GM12878 (cell line): ENCODE measurements around the gene NT5C. TPM values are rescaled to one million over a fixed set of nuclear protein-coding genes. Genes with fewer than 3 reads are reported as not detected.

Source experiments
- ATAC-seq: fragments of 200-7000 bp; cut with Tn5 transposase; 3 replicates; pipeline ENCODE4 v1.9.1; 2020; ENCODE audit warnings: mild to moderate bottlenecking, moderate library complexity
- BruUV-seq: library from RNA; stranded (reverse); fragments of 400-500 nt; replicated peaks from 2 replicates; lab custom pipeline; 2021; lab: Mats Ljungman, UMichigan
- CTCF ChIA-PET: fragments of 300-600 bp; sonication (Branson Sonifier 250); formaldehyde crosslinking; extraction: SDS; loops from one replicate; lab custom pipeline; 2021; ENCODE audit warnings: inconsistent platforms; lab: Yijun Ruan, JAX
- POLR2A ChIA-PET: fragments of 350-600 bp; formaldehyde crosslinking; extraction: SDS; loops from one replicate; lab custom pipeline; 2021; ENCODE audit warnings: inconsistent platforms; lab: Charles Lee
- RAD21 ChIA-PET: fragments of 300-600 bp; sonication (Branson Sonifier 250); formaldehyde crosslinking; loops from one replicate; lab custom pipeline; 2023; ENCODE audit warnings: antibody characterized with exemption; ENCODE audit not compliant: unreplicated experiment; lab: Charles Lee
- SMC1A ChIA-PET: fragments of 300-600 bp; sonication (Branson Sonifier 250); formaldehyde crosslinking; loops from one replicate; lab custom pipeline; 2023; ENCODE audit not compliant: unreplicated experiment, uncharacterized antibody; lab: Charles Lee
- DNase-seq: peaks from one replicate; pipeline ENCODE4 v3.0.0-alpha.2; 2011; ENCODE audit warnings: low read depth, low spot score
- FAIRE-seq: peaks from 3 replicates; lab custom pipeline; 2011; peaks lifted over from hg19 to GRCh38; lab: Jason Lieb, UNC
- H2AFZ ChIP-seq: 2 replicates; pipeline ENCODE4 v1.6.0; 2011; ENCODE audit warnings: low read depth, low read length, control low read depth; ENCODE audit not compliant: control insufficient read depth
- H3K27ac ChIP-seq: 2 replicates; pipeline ENCODE4 v1.5.1; 2011; ENCODE audit warnings: control low read depth; ENCODE audit not compliant: control insufficient read depth, insufficient read depth
- H3K27me3 ChIP-seq, 2 experiments: replicated peaks in 1 of 2; 2 replicates each; pipeline versions ENCODE4 v1.6.0 to v1.6.1; 2011; ENCODE audit warnings: low read length in 1 of 2; ENCODE audit not compliant: control insufficient read depth in 2 of 2, insufficient read depth in 2 of 2
- H3K36me3 ChIP-seq, 2 experiments: 2 replicates each; pipeline ENCODE4 v1.5.1; 2011; ENCODE audit warnings: low read length in 1 of 2; ENCODE audit not compliant: control insufficient read depth in 2 of 2, insufficient read depth in 2 of 2
- H3K4me1 ChIP-seq: 2 replicates; pipeline ENCODE4 v1.6.1; 2011; ENCODE audit warnings: mild to moderate bottlenecking, low read length, moderate library complexity, mixed read lengths; ENCODE audit not compliant: control insufficient read depth, insufficient read depth
- H3K4me2 ChIP-seq: 2 replicates; pipeline ENCODE4 v1.6.0; 2011; ENCODE audit warnings: control low read depth; ENCODE audit not compliant: control insufficient read depth, insufficient read depth
- H3K4me3 ChIP-seq: fragments of 200-600 bp; sonication (generic); 2 replicates; pipeline ENCODE4 v1.5.1; 2016
- H3K79me2 ChIP-seq: 2 replicates; pipeline ENCODE4 v1.6.0; 2011; ENCODE audit warnings: low read length; ENCODE audit not compliant: control insufficient read depth, insufficient read depth
- H3K9ac ChIP-seq: 2 replicates; pipeline ENCODE4 v1.8.0; 2011; ENCODE audit warnings: low read length, control low read depth, mixed read lengths; ENCODE audit not compliant: control insufficient read depth, insufficient read depth
- H3K9me3 ChIP-seq: replicated peaks from 3 replicates; pipeline ENCODE4 v1.5.1; 2011; ENCODE audit warnings: mild to moderate bottlenecking, low read length; ENCODE audit not compliant: control insufficient read depth, insufficient read depth
- H4K20me1 ChIP-seq: 2 replicates; pipeline ENCODE4 v1.6.0; 2011; ENCODE audit not compliant: control insufficient read depth, insufficient read depth
- ASH2L ChIP-seq: fragments of 300-600, 200-600 bp; sonication (generic); IDR thresholded peaks from 2 replicates; pipeline ENCODE4 v1.6.1; 2017; ENCODE audit warnings: low read depth, mild to moderate bottlenecking, borderline replicate concordance
- CHD1 ChIP-seq: IDR thresholded peaks from 2 replicates; pipeline ENCODE4 v1.6.1; 2012; ENCODE audit warnings: low read depth, low read length, improper control_type of control experiment
- CREB1 ChIP-seq: IDR thresholded peaks from 2 replicates; pipeline ENCODE4 v1.6.1; 2012; ENCODE audit warnings: low read depth, mild to moderate bottlenecking, inconsistent platforms
- GATAD2B ChIP-seq: fragments of 450-650 bp; conservative IDR thresholded peaks from 2 replicates; pipeline ENCODE4 v1.6.1; 2017; ENCODE audit warnings: low read depth, mild to moderate bottlenecking, moderate library complexity
- MYC ChIP-seq: IDR thresholded peaks from 2 replicates; pipeline ENCODE4 v1.6.1; 2011; ENCODE audit warnings: mild to moderate bottlenecking, low read length, moderate library complexity, inconsistent platforms; ENCODE audit not compliant: insufficient read depth, insufficient replicate concordance, insufficient read length, severe bottlenecking
- NR2C2 ChIP-seq: IDR thresholded peaks from 2 replicates; pipeline ENCODE4 v1.6.1; 2011; ENCODE audit warnings: borderline replicate concordance, low read depth; ENCODE audit not compliant: control insufficient read depth, insufficient read length
- POLR2AphosphoS5 ChIP-seq: IDR thresholded peaks from 2 replicates; pipeline ENCODE4 v1.6.1; 2011; ENCODE audit warnings: mild to moderate bottlenecking, low read length, inconsistent platforms
- SUZ12 ChIP-seq: fragments of 200-600 bp; sonication (generic); IDR thresholded peaks from one replicate; pipeline ENCODE4 v1.6.1; 2018; ENCODE audit warnings: antibody characterized with exemption, mild to moderate bottlenecking; ENCODE audit not compliant: unreplicated experiment
- TCF12 ChIP-seq: IDR thresholded peaks from 2 replicates; pipeline ENCODE4 v1.6.1; 2011; ENCODE audit warnings: low read depth, mild to moderate bottlenecking, low read length
- YY1 ChIP-seq: IDR thresholded peaks from 2 replicates; pipeline ENCODE4 v1.6.1; 2011; ENCODE audit warnings: low read depth, mild to moderate bottlenecking, low read length
- ZBTB40 ChIP-seq: fragments of 450-650 bp; IDR thresholded peaks from 2 replicates; pipeline ENCODE4 v1.6.1; 2016; ENCODE audit warnings: mild to moderate bottlenecking, moderate library complexity, borderline replicate concordance
- WGBS: methylation state at CpG from one replicate; pipeline ENCODE4 v1.1.6; 2016; ENCODE audit warnings: low lambda C conversion rate; ENCODE audit not compliant: insufficient replicate concordance, insufficient coverage; ENCODE audit errors: missing lambda C conversion rate; 5-methylcytosine and 5-hydroxymethylcytosine counted together
- in situ Hi-C: fragments of 300-500 bp; cut with MboI; formaldehyde crosslinking; loops from 9 replicates; pipeline ENCODE4 v1.14.3; 2018; ENCODE audit warnings: mixed read lengths
- intact Hi-C: fragments of 100-400 bp; cut with micrococcal nuclease; formaldehyde crosslinking; loops from one replicate; pipeline ENCODE4 v1.14.2; 2022; ENCODE audit not compliant: unreplicated experiment
- polyA plus RNA-seq, 11 experiments: library from polyadenylated mRNA; depleted of rRNA in 4 of 11; unstranded in 6 of 11; stranded (reverse) in 5 of 11; fragments of >200 nt; fragmentation: Nextera tagmentation in 4 of 11; fragmentation: Illumina TruSeq in 1 of 11; extraction: Ambion mirVana in 4 of 11; extraction: Trizol in 1 of 11; gene quantifications; 1 replicate in 1 of 11; 2 replicates in 10 of 11; pipeline versions ENCODE4 v1.2.1 to v1.2.3, GENCODE V29; 2011 to 2016; ENCODE audit warnings: inconsistent platforms in 2 of 11, missing spikeins in 2 of 11, low read depth in 1 of 11
- total RNA-seq, 4 experiments: library from RNA; depleted of rRNA in 3 of 4; stranded (reverse); fragments of >200 nt in 3 of 4; fragmentation: Illumina TruSeq in 1 of 4; extraction: Trizol in 1 of 4; gene quantifications; 2 replicates each; pipeline versions ENCODE4 v1.2.1 to v1.2.3, GENCODE V29; 2013 to 2021

The NT5C gene
- total and polyA plus RNA-seq, 10 of the 15 experiments (the other 5 are each of a cell fraction or from before 2014, with no cell fraction given) = 3.7 to 158 (median 63.9) TPM

GRCh38 chr17:75153780-75154194 is 22.2 kb upstream of the NT5C start:
- Histone ChIP-seq H4K20me1 (no peaks in the 10 kb centered on the region), H2AFZ (no peak overlapping the region), H3K4me3 (peak overlapping the region; percentile 90), H3K9ac (peak overlapping the region; percentile 91), H3K9me3 (no peaks in the 10 kb centered on the region), H3K4me2 (peak overlapping the region; percentile 62), H3K27me3 (no peaks in the 10 kb centered on the region), H3K4me1 (peaks cover 6% of the 10 kb centered on the region), H3K27ac (peak overlapping the region; percentile 90), H3K36me3 (no peaks in the 10 kb centered on the region), H3K79me2 (peaks cover 53% of the 10 kb centered on the region)
- in situ Hi-C loops = no loop called here
- ATAC-seq = peak; percentile 17
- SMC1A ChIA-PET = interaction anchor here (1.5 kb wide), 1 partner anchor 18 kb away, joined by 8 read pairs; no protein-coding TSS in a partner anchor
- FAIRE-seq = no peak
- RAD21 ChIA-PET = no interaction called here
- intact Hi-C loops = no loop called here
- TF ChIP-seq YY1 (peak; percentile 24; the same call in 1 of the 2 replicates), NR2C2 (no peak), ASH2L (0 out of 2 replicates have a peak, but pooled peaks have one; percentile 17), TCF12 (no peak)
- POLR2A ChIA-PET = interaction anchor here (0.5 to 0.9 kb wide), 3 partner anchors 9 to 69 kb away, joined by 3 read pairs; no protein-coding TSS in a partner anchor
- CTCF ChIA-PET = no interaction called here
- under 1% methylated on average over 32 of the region's 35 CpGs for WGBS
- BruUV-seq = no TSS peak
- DNase-seq = no peak

GRCh38 chr17:75152922-75153779 is 21.6 kb upstream of the NT5C start:
- SMC1A ChIA-PET = no interaction called here
- Histone ChIP-seq H4K20me1 (no peaks in the 10 kb centered on the region), H3K4me2 (peak overlapping the region; percentile 89), H2AFZ (peak overlapping the region; percentile 15), H3K36me3 (peaks cover 2 to 3% of the 10 kb centered on the region in 2 experiments; a peak in 3 of 4 replicates), H3K9me3 (no peaks in the 10 kb centered on the region), H3K79me2 (peaks cover 59% of the 10 kb centered on the region), H3K27ac (peak overlapping the region; percentile 90), H3K9ac (peak overlapping the region; percentile 91), H3K4me1 (peaks cover 6% of the 10 kb centered on the region), H3K27me3 (no peaks in the 10 kb centered on the region), H3K4me3 (peak overlapping the region; percentile 90)
- FAIRE-seq (peak; percentile 61), ATAC-seq (peak; percentile 49), DNase-seq (no peak)
- CTCF ChIA-PET = interaction anchor here (0.9 kb wide), 1 partner anchor 136 kb away, joined by 3 read pairs; the partner anchor contains the start of gene SLC25A19
- no TSS peak for BruUV-seq
- WGBS = under 1% methylated on average over 28 of the region's 28 CpGs
- in situ Hi-C loops (no loop called here), intact Hi-C loops (no loop called here)
- POLR2A ChIA-PET = interaction anchor here (0.5 to 0.6 kb wide), 3 partner anchors 18 to 98 kb away, joined by 3 to 4 read pairs (median 4); no protein-coding TSS in a partner anchor
- RAD21 ChIA-PET = interaction anchor here (0.6 kb wide), 1 partner anchor 166 kb away, joined by 3 read pairs; no protein-coding TSS in a partner anchor
- TF ChIP-seq MYC = no peak
- no peak for TF ChIP-seq SUZ12
- no peak for TF ChIP-seq CHD1
- no peak for TF ChIP-seq CREB1
- no peak for TF ChIP-seq GATAD2B
- TF ChIP-seq POLR2AphosphoS5 = peak; percentile 36; the same call in 1 of the 2 replicates
- no peak for TF ChIP-seq ZBTB40
